ENCODE results near the gene GCC2. TPM values are rescaled to one million over a fixed set of nuclear protein-coding genes. Genes with fewer than 3 reads are reported as not detected.
"Not testable (repeated sequence)": the region's sequence is repeated elsewhere in the genome, so short reads cannot be mapped to it uniquely, and the experiment has no call there.

The GCC2 gene
- total RNA-seq, 1 experiment from 2014 or later = 18.0 TPM

GRCh38 chr2:108436976-108437375 lies 12.0 kb upstream of the GCC2 start:
- no peak for DNase-seq (ENCODE audit: low read depth)
- in situ Hi-C loops (cut with HindIII; ENCODE audit: low pct_unique_long_range_greater_than_20kb, low sequenced_read_pairs) = no loop called here

GRCh38 chr2:108441712-108442111 lies 7.3 kb upstream of the GCC2 start:
- no peak for DNase-seq (ENCODE audit: low read depth)
- in situ Hi-C loops (cut with HindIII; ENCODE audit: low pct_unique_long_range_greater_than_20kb, low sequenced_read_pairs) = no loop called here

- in situ Hi-C loops (cut with HindIII; ENCODE audit: low pct_unique_long_range_greater_than_20kb, low sequenced_read_pairs) = no loop called here
- no peak for DNase-seq (ENCODE audit: low read depth)
These were observed 3.8 kb upstream of the GCC2 start for GRCh38 chr2:108444941-108445840.

GRCh38 chr2:108446703-108447102 lies 2.3 kb upstream of the GCC2 start:
- in situ Hi-C loops (cut with HindIII; ENCODE audit: low pct_unique_long_range_greater_than_20kb, low sequenced_read_pairs) = no loop called here
- DNase-seq (ENCODE audit: low read depth) = no peak

GRCh38 chr2:108447947-108448677 lies 894 bp upstream of the GCC2 start:
- in situ Hi-C loops (cut with HindIII; ENCODE audit: low pct_unique_long_range_greater_than_20kb, low sequenced_read_pairs) = no loop called here

GRCh38 chr2:108449410-108450130 lies 564 bp downstream of the GCC2 start:
- DNase-seq (ENCODE audit: low read depth) = no peak
- in situ Hi-C loops (cut with HindIII; ENCODE audit: low pct_unique_long_range_greater_than_20kb, low sequenced_read_pairs) = loop anchor here (10.0 kb wide), 1 partner anchor 105 kb away; no protein-coding TSS in a partner anchor

More at GRCh38 chr2:108447947-108448677, 894 bp upstream of the GCC2 start:
- no peak for DNase-seq (ENCODE audit: low read depth)

GRCh38 chr2:108450863-108451262 lies 1.9 kb downstream of the GCC2 start:
- DNase-seq (ENCODE audit: low read depth) = no peak
- in situ Hi-C loops (cut with HindIII; ENCODE audit: low pct_unique_long_range_greater_than_20kb, low sequenced_read_pairs) = loop anchor here (10.0 kb wide), 1 partner anchor 104 kb away; no protein-coding TSS in a partner anchor

GRCh38 chr2:108451976-108452375 lies 3.0 kb downstream of the GCC2 start:
- DNase-seq (ENCODE audit: low read depth) = no peak
- in situ Hi-C loops (cut with HindIII; ENCODE audit: low pct_unique_long_range_greater_than_20kb, low sequenced_read_pairs) = loop anchor here (10.0 kb wide), 1 partner anchor 103 kb away; no protein-coding TSS in a partner anchor

- not testable (repeated sequence) for DNase-seq (ENCODE audit: low read depth)
- in situ Hi-C loops (cut with HindIII; ENCODE audit: low pct_unique_long_range_greater_than_20kb, low sequenced_read_pairs) = loop anchor here (10.0 kb wide), 1 partner anchor 101 kb away; no protein-coding TSS in a partner anchor
These were observed 4.5 kb downstream of the GCC2 start for GRCh38 chr2:108453530-108453929.

GRCh38 chr2:108454440-108454839 lies 5.4 kb downstream of the GCC2 start:
- in situ Hi-C loops (cut with HindIII; ENCODE audit: low pct_unique_long_range_greater_than_20kb, low sequenced_read_pairs) = loop anchor here (10.0 kb wide), 1 partner anchor 100 kb away; no protein-coding TSS in a partner anchor
- no peak for DNase-seq (ENCODE audit: low read depth)

- in situ Hi-C loops (cut with HindIII; ENCODE audit: low pct_unique_long_range_greater_than_20kb, low sequenced_read_pairs) = loop anchor here (10.0 kb wide), 1 partner anchor 99 kb away; no protein-coding TSS in a partner anchor
- DNase-seq (ENCODE audit: low read depth) = no peak
These were observed 6.6 kb downstream of the GCC2 start for GRCh38 chr2:108455571-108455970.

GRCh38 chr2:108458082-108458481 lies 9.1 kb downstream of the GCC2 start:
- peak; percentile 27 for DNase-seq (ENCODE audit: low read depth)
- in situ Hi-C loops (cut with HindIII; ENCODE audit: low pct_unique_long_range_greater_than_20kb, low sequenced_read_pairs) = loop anchor here (10.0 kb wide), 1 partner anchor 97 kb away; no protein-coding TSS in a partner anchor

GRCh38 chr2:108459441-108459840 lies 10.4 kb downstream of the GCC2 start:
- in situ Hi-C loops (cut with HindIII; ENCODE audit: low pct_unique_long_range_greater_than_20kb, low sequenced_read_pairs) = loop anchor here (10.0 kb wide), 1 partner anchor 95 kb away; no protein-coding TSS in a partner anchor

GRCh38 chr2:108460345-108461037 lies 11.5 kb downstream of the GCC2 start:
- DNase-seq (ENCODE audit: low read depth) = no peak
- in situ Hi-C loops (cut with HindIII; ENCODE audit: low pct_unique_long_range_greater_than_20kb, low sequenced_read_pairs) = no loop called here

More at GRCh38 chr2:108459441-108459840, 10.4 kb downstream of the GCC2 start:
- no peak for DNase-seq (ENCODE audit: low read depth)

- DNase-seq (ENCODE audit: low read depth) = no peak
- in situ Hi-C loops (cut with HindIII; ENCODE audit: low pct_unique_long_range_greater_than_20kb, low sequenced_read_pairs) = no loop called here
These were observed 28.1 kb downstream of the GCC2 start for GRCh38 chr2:108477099-108477498.

- no peak for DNase-seq (ENCODE audit: low read depth)
- in situ Hi-C loops (cut with HindIII; ENCODE audit: low pct_unique_long_range_greater_than_20kb, low sequenced_read_pairs) = no loop called here
These were observed 36.2 kb downstream of the GCC2 start for GRCh38 chr2:108485253-108485652.

- DNase-seq (ENCODE audit: low read depth) = no peak
- in situ Hi-C loops (cut with HindIII; ENCODE audit: low pct_unique_long_range_greater_than_20kb, low sequenced_read_pairs) = no loop called here
These were observed 41.6 kb downstream of the GCC2 start for GRCh38 chr2:108490506-108491122.

Measured in Caki2 (cell line).